BLaER1 (cell line): ENCODE data around the gene CMIP.

Experiments
- H3K27ac ChIP-seq: shearing (Covaris generic); formaldehyde crosslinking; 2 replicates; pipeline ENCODE4 v1.8.1; 2022
- H3K27me3 ChIP-seq: shearing (Covaris generic); formaldehyde crosslinking; 2 replicates; pipeline ENCODE4 v1.8.1; 2022
- H3K36me3 ChIP-seq: shearing (Covaris generic); formaldehyde crosslinking; 2 replicates; pipeline ENCODE4 v1.8.1; 2022
- H3K4me1 ChIP-seq: shearing (Covaris generic); formaldehyde crosslinking; 2 replicates; pipeline ENCODE4 v1.8.1; 2022
- H3K4me2 ChIP-seq: shearing (Covaris generic); formaldehyde crosslinking; 2 replicates; pipeline ENCODE4 v1.8.1; 2022
- H3K4me3 ChIP-seq: shearing (Covaris generic); formaldehyde crosslinking; 2 replicates; pipeline ENCODE4 v1.8.1; 2022
- H3K9ac ChIP-seq: shearing (Covaris generic); formaldehyde crosslinking; 2 replicates; pipeline ENCODE4 v1.8.1; 2022
- H3K9me3 ChIP-seq: shearing (Covaris generic); formaldehyde crosslinking; 2 replicates; pipeline ENCODE4 v1.8.1; 2022
- H4K20me1 ChIP-seq: shearing (Covaris generic); formaldehyde crosslinking; 2 replicates; pipeline ENCODE4 v1.8.1; 2022
- Cebpa-rat ChIP-seq: shearing (Covaris generic); IDR thresholded peaks from 2 replicates; pipeline ENCODE4 v1.8.1; 2022

Gene CMIP

DNA sequence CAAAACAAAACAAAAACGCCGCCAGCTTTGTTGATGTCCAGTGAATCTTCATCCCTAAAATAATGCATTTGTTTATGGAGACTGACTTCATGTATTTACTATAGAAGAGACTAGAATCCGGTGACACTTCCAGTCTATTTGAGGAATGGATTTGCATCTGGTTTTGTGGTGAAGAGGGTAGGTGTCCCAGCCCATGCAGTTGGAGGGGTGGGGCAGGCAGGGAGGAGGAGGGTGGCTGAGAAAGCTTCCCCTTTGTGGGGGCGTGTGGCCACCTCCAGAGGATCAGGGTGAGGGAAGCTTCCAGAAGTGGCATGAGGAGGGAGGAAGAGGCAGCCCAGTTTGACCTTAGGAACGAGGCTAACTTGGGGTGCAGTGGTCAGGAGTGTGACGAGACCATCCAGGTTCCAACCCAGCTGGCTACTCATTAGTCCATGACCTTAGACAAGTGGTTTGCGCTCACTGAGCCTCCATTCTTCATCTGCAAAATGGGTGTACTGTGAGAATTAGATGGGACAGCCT lies 69.5 kb downstream of the CMIP start:
- peak overlapping the region; percentile 81 for H3K27ac ChIP-seq
- peak overlapping the region; percentile 67; the same call in 1 of the 2 replicates for H3K9ac ChIP-seq
- peaks cover 100% of the 10 kb centered on the region for H4K20me1 ChIP-seq
- peaks cover 82% of the 10 kb centered on the region for H3K4me1 ChIP-seq
- H3K4me3 ChIP-seq: peak overlapping the region; percentile 52
- no peak for TF ChIP-seq Cebpa-rat
- H3K4me2 ChIP-seq: peak overlapping the region; percentile 97
- no peaks in the 10 kb centered on the region for H3K9me3 ChIP-seq
- H3K36me3 ChIP-seq: peaks cover 50% of the 10 kb centered on the region
- no peaks in the 10 kb centered on the region for H3K27me3 ChIP-seq

DNA sequence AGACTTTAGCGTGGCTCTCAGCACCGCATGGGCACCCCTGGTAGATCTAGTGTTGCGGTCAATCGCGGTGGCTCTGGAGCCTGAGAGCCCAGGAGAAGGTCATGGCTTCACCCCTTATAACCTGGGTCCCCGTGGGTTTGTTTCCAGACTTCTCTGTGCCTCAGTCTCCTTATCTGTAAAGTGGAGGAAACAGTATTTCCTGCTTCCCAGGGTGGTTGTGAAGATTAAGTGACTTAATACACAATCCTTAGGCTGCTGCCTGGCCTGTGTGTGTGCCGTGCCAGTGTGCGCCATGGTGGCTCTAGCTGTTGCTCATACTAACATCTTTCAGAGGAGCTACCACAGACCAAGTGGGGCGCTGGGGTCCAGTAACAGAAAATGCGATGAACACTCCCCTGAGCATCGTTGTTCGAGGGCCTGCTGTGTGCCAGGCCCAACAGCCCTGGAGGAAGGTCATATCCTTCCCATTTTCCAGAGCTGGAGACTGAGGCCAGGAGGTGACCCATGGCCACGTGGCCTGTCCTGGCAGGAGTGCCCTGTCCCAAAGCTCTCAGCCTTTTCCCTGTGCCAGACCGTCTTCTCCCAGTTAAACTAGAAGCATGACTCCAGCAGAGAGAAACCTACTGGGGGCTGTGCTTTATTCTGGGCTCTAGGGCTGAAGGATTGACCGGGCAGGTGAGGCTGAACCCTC lies 70.1 kb downstream of the CMIP start:
- Histone ChIP-seq H3K36me3 (peaks cover 44% of the 10 kb centered on the region), H4K20me1 (peaks cover 100% of the 10 kb centered on the region), H3K9ac (no peak overlapping the region; the same call in 1 of the 2 replicates), H3K27me3 (no peaks in the 10 kb centered on the region), H3K4me3 (no peak overlapping the region), H3K4me2 (peak overlapping the region; percentile 97), H3K4me1 (peaks cover 82% of the 10 kb centered on the region), H3K27ac (peak overlapping the region; percentile 81; the same call in 1 of the 2 replicates), H3K9me3 (no peaks in the 10 kb centered on the region)
- no peak for TF ChIP-seq Cebpa-rat

DNA sequence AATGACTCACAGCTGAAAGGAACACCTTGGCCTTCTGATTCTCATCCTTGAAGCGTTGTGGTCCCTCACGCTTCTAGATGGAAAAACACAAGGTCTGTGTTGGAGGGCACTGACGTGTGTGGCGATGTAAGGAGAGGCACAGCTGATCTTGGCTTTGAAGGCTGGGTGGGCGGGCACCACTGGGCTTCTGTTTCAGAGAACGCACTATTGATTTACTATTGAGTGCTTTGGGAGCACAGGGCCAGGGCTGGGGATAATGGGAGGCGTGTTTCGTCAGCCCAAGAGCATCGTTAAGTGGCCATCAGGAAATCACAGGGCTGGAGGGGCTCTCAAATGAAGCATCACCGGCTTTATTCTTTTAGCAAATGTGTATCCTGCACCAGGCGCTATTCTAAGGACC lies 70.7 kb downstream of the CMIP start:
- Histone ChIP-seq H3K4me1 (peaks cover 82% of the 10 kb centered on the region), H3K36me3 (peaks cover 38% of the 10 kb centered on the region), H3K27ac (no peak overlapping the region; the same call in 1 of the 2 replicates), H3K4me2 (peak overlapping the region; percentile 97), H3K4me3 (no peak overlapping the region), H3K27me3 (no peaks in the 10 kb centered on the region), H3K9ac (no peak overlapping the region), H4K20me1 (peaks cover 100% of the 10 kb centered on the region), H3K9me3 (no peaks in the 10 kb centered on the region)
- no peak for TF ChIP-seq Cebpa-rat

DNA sequence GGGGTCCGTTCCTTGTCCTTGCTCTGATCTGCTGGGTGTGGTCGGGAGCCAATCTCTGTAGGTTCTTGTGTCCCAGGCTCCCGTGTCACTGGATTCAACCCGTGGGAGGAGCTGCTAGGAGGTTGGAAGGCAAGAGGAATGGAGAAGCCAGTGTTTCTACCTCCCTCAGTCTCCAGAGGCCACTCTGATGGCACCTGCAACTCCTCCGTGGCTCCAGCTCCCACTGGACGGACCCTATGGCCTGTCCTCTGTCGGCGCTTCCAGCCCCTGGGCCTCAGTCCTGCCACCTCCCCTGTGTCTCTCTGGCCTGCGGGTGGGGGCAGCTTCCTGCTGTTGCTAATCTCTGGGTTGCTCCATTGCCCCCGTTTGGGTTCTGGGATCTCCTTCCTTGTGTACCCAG lies 71.1 kb downstream of the CMIP start:
- H3K9ac ChIP-seq: no peak overlapping the region
- H3K36me3 ChIP-seq: peaks cover 37% of the 10 kb centered on the region
- no peak overlapping the region; the same call in 1 of the 2 replicates for H3K27ac ChIP-seq
- H3K9me3 ChIP-seq: no peaks in the 10 kb centered on the region
- TF ChIP-seq Cebpa-rat: no peak
- peaks cover 85% of the 10 kb centered on the region for H3K4me1 ChIP-seq
- H3K4me3 ChIP-seq: no peak overlapping the region
- H3K4me2 ChIP-seq: peak overlapping the region; percentile 29; the same call in 1 of the 2 replicates
- H3K27me3 ChIP-seq: no peaks in the 10 kb centered on the region
- H4K20me1 ChIP-seq: peaks cover 100% of the 10 kb centered on the region

DNA sequence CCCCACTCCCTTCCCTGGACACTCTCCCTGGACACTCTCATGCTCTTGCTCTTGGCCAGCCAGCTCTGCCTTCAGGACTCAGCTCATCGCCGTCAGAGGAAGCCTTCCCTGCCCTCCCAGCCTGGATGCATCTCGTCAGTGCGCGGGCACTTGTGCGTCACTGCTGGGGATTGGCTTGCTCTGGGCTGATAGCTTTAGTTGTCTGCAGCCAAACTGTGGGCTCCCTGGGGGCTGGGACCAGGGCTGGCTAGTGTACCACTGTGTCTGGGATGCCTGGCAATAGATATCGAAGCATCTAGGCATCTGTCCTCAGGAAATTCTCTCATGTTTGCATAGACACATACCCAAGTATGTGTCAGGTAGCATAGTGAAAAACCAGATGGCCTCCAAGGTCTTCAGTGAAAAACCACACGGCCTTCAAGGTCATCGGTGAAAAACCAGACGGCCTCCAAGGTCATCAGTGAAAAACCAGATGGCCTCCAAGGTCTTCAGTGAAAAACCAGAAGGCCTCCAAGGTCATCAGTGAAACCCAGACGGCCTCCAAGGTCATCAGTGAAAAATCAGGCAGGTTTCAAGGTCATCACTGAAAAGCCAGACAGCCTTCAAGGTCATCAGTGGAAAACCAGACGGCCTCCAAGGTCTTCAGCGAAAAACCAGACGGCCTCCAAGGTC lies 72.0 kb downstream of the CMIP start:
- TF ChIP-seq Cebpa-rat: no peak
- no peaks in the 10 kb centered on the region for H3K27me3 ChIP-seq
- no peak overlapping the region for H3K4me3 ChIP-seq
- no peak overlapping the region for H3K9ac ChIP-seq
- H3K36me3 ChIP-seq: peaks cover 37% of the 10 kb centered on the region
- no peak overlapping the region for H3K27ac ChIP-seq
- peaks cover 100% of the 10 kb centered on the region for H4K20me1 ChIP-seq
- H3K4me1 ChIP-seq: peaks cover 90% of the 10 kb centered on the region
- H3K4me2 ChIP-seq: no peak overlapping the region
- H3K9me3 ChIP-seq: no peaks in the 10 kb centered on the region

DNA sequence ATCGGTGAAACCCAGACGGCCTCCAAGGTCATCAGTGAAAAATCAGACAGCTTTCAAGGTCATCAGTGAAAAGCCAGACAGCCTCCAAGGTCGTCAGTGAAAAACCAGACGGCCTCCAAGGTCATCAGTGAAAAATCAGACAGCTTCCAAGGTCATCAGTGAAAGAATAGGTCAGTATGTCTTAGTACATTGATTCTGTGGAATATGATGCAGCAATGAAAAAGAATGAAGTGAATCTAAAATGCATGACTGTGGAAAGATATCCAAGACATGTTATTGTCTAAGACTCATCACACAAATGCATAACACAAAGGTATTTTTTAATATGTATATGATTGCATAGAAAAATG lies 72.5 kb downstream of the CMIP start:
- peaks cover 90% of the 10 kb centered on the region for H3K4me1 ChIP-seq

DNA sequence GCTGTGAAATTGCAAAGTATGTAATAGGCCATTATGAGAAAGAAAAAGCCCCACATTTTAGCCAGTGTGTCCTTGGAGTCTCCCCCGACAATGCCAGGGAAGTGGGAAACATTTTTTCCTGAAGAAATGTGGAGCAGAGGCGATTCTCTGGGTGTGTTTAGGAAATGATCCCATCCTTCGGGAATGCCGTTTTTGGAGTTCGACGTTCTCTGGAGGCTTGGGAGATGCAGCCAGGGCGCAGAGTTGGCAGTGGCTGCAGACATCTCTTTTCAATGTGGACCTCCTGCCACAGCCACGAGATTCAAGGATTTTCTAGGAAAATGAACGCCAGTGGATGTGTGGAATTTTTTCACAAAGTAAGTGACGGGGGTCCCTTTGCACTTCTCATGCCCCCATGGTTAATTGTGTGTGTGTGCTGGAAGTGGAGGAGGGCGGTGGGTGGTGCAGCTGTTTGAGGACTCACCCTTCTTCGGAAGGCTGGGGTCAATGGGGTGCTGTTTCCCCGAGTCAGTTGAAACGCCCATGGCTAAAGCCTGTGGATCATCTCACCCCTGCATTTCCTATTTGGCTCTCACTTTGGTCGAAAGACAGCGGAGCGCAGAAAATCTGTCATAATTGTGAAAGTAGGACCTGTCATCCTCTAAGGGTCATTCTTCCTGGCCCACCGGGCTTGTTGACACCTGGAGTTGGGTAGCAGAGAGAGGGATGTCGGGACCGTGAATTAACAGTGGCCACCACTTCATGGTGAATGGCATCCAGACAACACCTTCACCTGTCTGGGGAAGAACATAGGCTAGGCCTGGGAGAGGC lies 73.2 kb downstream of the CMIP start:
- Histone ChIP-seq H3K9me3 (no peaks in the 10 kb centered on the region), H3K9ac (no peak overlapping the region), H3K27ac (no peak overlapping the region), H3K36me3 (peaks cover 47% of the 10 kb centered on the region), H3K4me1 (peaks cover 83% of the 10 kb centered on the region), H4K20me1 (peaks cover 100% of the 10 kb centered on the region), H3K27me3 (no peaks in the 10 kb centered on the region), H3K4me3 (no peak overlapping the region), H3K4me2 (peak overlapping the region; percentile 63)
- TF ChIP-seq Cebpa-rat: no peak

More for the DNA sequence above, 72.5 kb downstream of the CMIP start:
- Histone ChIP-seq H3K4me2 (no peak overlapping the region), H4K20me1 (peaks cover 100% of the 10 kb centered on the region), H3K27me3 (no peaks in the 10 kb centered on the region), H3K9ac (no peak overlapping the region), H3K4me3 (no peak overlapping the region), H3K27ac (no peak overlapping the region), H3K9me3 (no peaks in the 10 kb centered on the region), H3K36me3 (peaks cover 40% of the 10 kb centered on the region)
- TF ChIP-seq Cebpa-rat: no peak

DNA sequence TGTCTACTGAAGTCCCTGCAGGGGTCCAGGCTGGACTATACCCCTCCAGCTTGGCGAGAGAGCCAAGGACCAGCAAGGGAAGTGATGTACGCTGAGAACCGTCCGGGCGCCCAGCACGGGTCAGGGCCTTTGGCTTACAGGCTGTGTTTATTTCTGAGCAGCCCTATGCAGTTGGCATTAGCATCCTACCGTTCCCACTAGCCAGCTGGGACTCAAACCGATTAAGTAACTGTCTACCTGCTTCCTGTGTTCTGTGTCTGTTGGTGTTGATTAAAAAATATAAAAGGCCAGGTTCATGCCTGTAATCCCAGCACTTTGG lies 73.8 kb downstream of the CMIP start:
- H3K4me3 ChIP-seq: no peak overlapping the region
- peak overlapping the region; percentile 63 for H3K4me2 ChIP-seq
- peaks cover 78% of the 10 kb centered on the region for H3K4me1 ChIP-seq
- TF ChIP-seq Cebpa-rat: no peak
- peaks cover 53% of the 10 kb centered on the region for H3K36me3 ChIP-seq
- no peak overlapping the region for H3K9ac ChIP-seq
- H3K9me3 ChIP-seq: no peaks in the 10 kb centered on the region
- peaks cover 100% of the 10 kb centered on the region for H4K20me1 ChIP-seq
- H3K27me3 ChIP-seq: no peaks in the 10 kb centered on the region
- no peak overlapping the region for H3K27ac ChIP-seq

DNA sequence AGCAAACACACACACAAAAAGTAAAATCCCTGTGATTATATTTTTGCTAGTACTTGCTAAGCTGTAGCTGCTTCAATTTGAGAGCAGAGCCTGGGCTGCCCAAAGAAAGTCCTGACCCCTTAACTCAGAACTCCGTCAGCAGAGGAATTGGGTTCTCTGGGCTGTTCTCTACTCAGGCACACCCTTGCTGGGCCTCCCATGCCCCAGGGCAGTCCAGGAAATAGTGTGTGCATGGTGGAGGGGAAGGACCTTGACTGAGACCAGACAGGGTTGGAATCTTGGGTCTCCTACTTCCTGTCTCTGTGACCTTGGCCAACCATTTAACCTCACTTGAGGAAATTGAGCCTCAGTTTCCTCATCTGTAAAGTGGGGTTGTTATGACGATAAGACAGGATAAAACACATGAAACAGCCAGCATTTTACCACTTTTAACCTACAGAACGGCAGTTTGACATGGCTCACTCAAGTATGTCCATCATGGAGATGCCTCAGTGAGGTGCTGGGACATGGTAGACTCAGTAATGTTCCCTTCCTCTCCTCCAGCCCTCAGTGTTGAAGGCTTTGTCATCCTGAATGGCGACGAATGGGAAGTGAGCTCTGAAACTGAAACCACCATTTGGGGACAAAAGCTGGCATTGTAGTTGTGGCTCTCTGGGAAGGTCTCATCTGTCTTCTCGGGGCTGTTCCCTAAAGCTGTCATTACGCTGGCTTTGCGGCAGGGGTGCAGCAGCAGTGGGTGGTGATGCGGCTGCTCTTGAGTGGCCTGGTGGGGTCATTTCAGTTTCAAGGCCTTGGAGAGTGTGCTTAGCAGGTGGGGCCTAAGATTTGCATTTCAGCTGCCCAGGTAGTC lies 74.9 kb downstream of the CMIP start:
- peaks cover 67% of the 10 kb centered on the region for H3K4me1 ChIP-seq
- no peak overlapping the region for H3K9ac ChIP-seq
- H3K9me3 ChIP-seq: no peaks in the 10 kb centered on the region
- no peak overlapping the region for H3K4me3 ChIP-seq
- H4K20me1 ChIP-seq: peaks cover 100% of the 10 kb centered on the region
- TF ChIP-seq Cebpa-rat: no peak
- H3K27ac ChIP-seq: no peak overlapping the region; the same call in 1 of the 2 replicates
- peak overlapping the region; percentile 63 for H3K4me2 ChIP-seq
- no peaks in the 10 kb centered on the region for H3K27me3 ChIP-seq
- peaks cover 62% of the 10 kb centered on the region for H3K36me3 ChIP-seq
